Trophoblast cell (in vitro differentiated cells and primary cell): ENCODE results near the gene SMOC2.

ENCODE experiments used
- DNase-seq, 2 donors: peaks; one replicate each; pipeline ENCODE4 v3.0.0-alpha.2; 2016
- H2AFZ ChIP-seq: 2 replicates; pipeline ENCODE4 v1.6.1; 2013; ENCODE audit warnings: low read length, moderate library complexity, mild to moderate bottlenecking; ENCODE audit not compliant: insufficient read depth, poor library complexity
- H2AK5ac ChIP-seq: 2 replicates; pipeline ENCODE4 v1.6.1; 2013; ENCODE audit warnings: mild to moderate bottlenecking, low read length
- H2BK120ac ChIP-seq: 2 replicates; pipeline ENCODE4 v1.6.1; 2013; ENCODE audit warnings: low read length, mild to moderate bottlenecking, moderate library complexity; ENCODE audit not compliant: insufficient read depth, poor library complexity
- H2BK12ac ChIP-seq: 2 replicates; pipeline ENCODE4 v1.6.1; 2013; ENCODE audit warnings: mild to moderate bottlenecking, low read length, moderate library complexity
- H2BK5ac ChIP-seq: 2 replicates; pipeline ENCODE4 v1.6.1; 2013; ENCODE audit warnings: low read length, low read depth, moderate library complexity, mild to moderate bottlenecking; ENCODE audit not compliant: poor library complexity
- H3K14ac ChIP-seq: 2 replicates; pipeline ENCODE4 v1.6.1; 2013; ENCODE audit warnings: mild to moderate bottlenecking, low read length
- H3K18ac ChIP-seq: 2 replicates; pipeline ENCODE4 v1.6.1; 2013; ENCODE audit warnings: mild to moderate bottlenecking, low read length
- H3K23ac ChIP-seq: 2 replicates; pipeline ENCODE4 v1.6.1; 2013; ENCODE audit warnings: low read length
- H3K27ac ChIP-seq: 2 replicates; pipeline ENCODE4 v1.5.1; 2013; ENCODE audit warnings: low read depth, mild to moderate bottlenecking, inconsistent platforms, low read length, moderate library complexity
- H3K27me3 ChIP-seq: 2 replicates; pipeline ENCODE4 v1.6.1; 2013; ENCODE audit warnings: inconsistent platforms, mild to moderate bottlenecking, low read length, moderate library complexity; ENCODE audit not compliant: insufficient read depth
- H3K36me3 ChIP-seq, 2 experiments: 1 replicate in 1 of 2; 2 replicates in 1 of 2; pipeline ENCODE4 v1.6.1; 2013; ENCODE audit warnings: low read length in 2 of 2, mild to moderate bottlenecking in 2 of 2, moderate library complexity in 1 of 2; ENCODE audit not compliant: insufficient read depth in 2 of 2, control insufficient read depth in 1 of 2
- H3K4ac ChIP-seq: 2 replicates; pipeline ENCODE4 v1.6.1; 2013; ENCODE audit warnings: low read depth, mild to moderate bottlenecking, low read length, moderate library complexity
- H3K4me1 ChIP-seq, 2 experiments: 1 replicate in 1 of 2; 2 replicates in 1 of 2; pipeline ENCODE4 v1.6.1; 2013; ENCODE audit warnings: low read length in 2 of 2, mild to moderate bottlenecking in 2 of 2, moderate library complexity in 1 of 2; ENCODE audit not compliant: insufficient read depth in 2 of 2, control insufficient read depth in 1 of 2
- H3K4me2 ChIP-seq: 2 replicates; pipeline ENCODE4 v1.6.1; 2013; ENCODE audit warnings: inconsistent platforms, mild to moderate bottlenecking, low read length, moderate library complexity
- H3K4me3 ChIP-seq: 2 replicates; pipeline ENCODE4 v1.5.1; 2013; ENCODE audit warnings: mild to moderate bottlenecking, low read depth, low read length, inconsistent platforms
- H3K79me1 ChIP-seq: one replicate; pipeline ENCODE4 v1.6.1; 2013; ENCODE audit warnings: low read length
- H3K79me2 ChIP-seq: 2 replicates; pipeline ENCODE4 v1.6.1; 2013; ENCODE audit warnings: low read length, mild to moderate bottlenecking; ENCODE audit not compliant: control insufficient read depth, insufficient read depth, poor library complexity
- H3K9ac ChIP-seq: 2 replicates; pipeline ENCODE4 v1.6.1; 2013; ENCODE audit warnings: mild to moderate bottlenecking, low read length
- H3K9me3 ChIP-seq: 2 replicates; pipeline ENCODE4 v1.6.1; 2013; ENCODE audit warnings: low read depth, mild to moderate bottlenecking, control low read depth, inconsistent platforms, low read length; ENCODE audit not compliant: insufficient read depth
- H4K12ac ChIP-seq: 2 replicates; pipeline ENCODE4 v1.6.1; 2013; ENCODE audit warnings: low read depth, mild to moderate bottlenecking, low read length, moderate library complexity
- H4K8ac ChIP-seq: 2 replicates; pipeline ENCODE4 v1.6.1; 2013; ENCODE audit warnings: low read depth, mild to moderate bottlenecking, low read length, moderate library complexity
- H4K91ac ChIP-seq: one replicate; pipeline ENCODE4 v1.6.1; 2013; ENCODE audit warnings: low read depth, mild to moderate bottlenecking, low read length, moderate library complexity
- WGBS: extraction: QIAGEN DNeasy Blood & Tissue Kit; methylation state at CpG from one replicate; pipeline ENCODE4 v1.1.7; 2013; ENCODE audit warnings: missing lambda C conversion rate; ENCODE audit not compliant: insufficient read length, insufficient coverage; ENCODE audit errors: extremely low coverage; 5-methylcytosine and 5-hydroxymethylcytosine counted together

SMOC2 gene

GRCh38 chr6:168555618-168556273, 114.8 kb downstream of the SMOC2 start:
- Histone ChIP-seq H4K91ac (peak overlapping the region; percentile 21), H3K79me1 (peaks cover 3% of the 10 kb centered on the region), H3K4ac (no peak overlapping the region), H4K12ac (no peak overlapping the region), H3K14ac (peak overlapping the region; percentile 50), H2AFZ (no peak overlapping the region), H3K18ac (peak overlapping the region; percentile 8), H3K4me2 (no peak overlapping the region), H3K4me1 (no peaks in the 10 kb centered on the region), H2BK12ac (peak overlapping the region; percentile 37), H3K79me2 (no peaks in the 10 kb centered on the region), H3K9me3 (peaks cover 3% of the 10 kb centered on the region), H4K8ac (no peak overlapping the region), H2AK5ac (peak overlapping the region; percentile 56), H3K36me3 (peaks cover 0 to 2% of the 10 kb centered on the region in 2 experiments), H3K27ac (no peak overlapping the region), H3K9ac (no peak overlapping the region), H3K4me3 (no peak overlapping the region), H3K23ac (no peak overlapping the region), H2BK120ac (no peak overlapping the region), H3K27me3 (no peaks in the 10 kb centered on the region), H2BK5ac (no peak overlapping the region)
- no peak for DNase-seq
- WGBS = no CpG with 5 or more reads among the region's 41 CpGs

GRCh38 chr6:168557512-168557911, 116.5 kb downstream of the SMOC2 start:
- Histone ChIP-seq H3K9ac (no peak overlapping the region), H2AK5ac (no peak overlapping the region), H3K4me1 (no peaks in the 10 kb centered on the region)

GRCh38 chr6:168558686-168559085, 117.7 kb downstream of the SMOC2 start:
- no CpG with 5 or more reads among the region's 20 CpGs for WGBS
- H3K27ac ChIP-seq = no peak overlapping the region
- no peak overlapping the region for H3K9ac ChIP-seq
- peaks cover 3% of the 10 kb centered on the region for H3K9me3 ChIP-seq
- no peak overlapping the region for H4K12ac ChIP-seq
- H3K4me1 ChIP-seq = no peaks in the 10 kb centered on the region
- H3K79me1 ChIP-seq = peaks cover 3% of the 10 kb centered on the region
- no peak overlapping the region for H3K14ac ChIP-seq
- H3K36me3 ChIP-seq = peaks cover 0 to 2% of the 10 kb centered on the region in 2 experiments
- H2BK120ac ChIP-seq = no peak overlapping the region
- no peak overlapping the region for H2AK5ac ChIP-seq
- H2BK12ac ChIP-seq = no peak overlapping the region
- no peak overlapping the region for H2BK5ac ChIP-seq
- H2AFZ ChIP-seq = no peak overlapping the region
- H3K23ac ChIP-seq = peak overlapping the region; percentile 52
- no peaks in the 10 kb centered on the region for H3K79me2 ChIP-seq
- no peak overlapping the region for H4K8ac ChIP-seq
- no peak overlapping the region for H3K18ac ChIP-seq
- no peaks in the 10 kb centered on the region for H3K27me3 ChIP-seq
- no peak for DNase-seq
- H3K4me3 ChIP-seq = peak overlapping the region; percentile 61
- no peak overlapping the region for H4K91ac ChIP-seq
- H3K4ac ChIP-seq = no peak overlapping the region
- H3K4me2 ChIP-seq = no peak overlapping the region

More at GRCh38 chr6:168557512-168557911, 116.5 kb downstream of the SMOC2 start:
- no peak overlapping the region for H3K27ac ChIP-seq
- H3K4me2 ChIP-seq = no peak overlapping the region
- peaks cover 3% of the 10 kb centered on the region for H3K79me1 ChIP-seq
- peaks cover 0 to 2% of the 10 kb centered on the region in 2 experiments for H3K36me3 ChIP-seq
- DNase-seq = no peak
- H3K4ac ChIP-seq = no peak overlapping the region
- no peak overlapping the region for H3K18ac ChIP-seq
- H2BK5ac ChIP-seq = no peak overlapping the region
- no peaks in the 10 kb centered on the region for H3K79me2 ChIP-seq
- H2AFZ ChIP-seq = no peak overlapping the region
- no peaks in the 10 kb centered on the region for H3K27me3 ChIP-seq
- no peak overlapping the region for H4K12ac ChIP-seq
- no peak overlapping the region for H2BK12ac ChIP-seq
- no peak overlapping the region for H4K91ac ChIP-seq
- peaks cover 3% of the 10 kb centered on the region for H3K9me3 ChIP-seq
- WGBS = no CpG with 5 or more reads among the region's 8 CpGs
- H2BK120ac ChIP-seq = no peak overlapping the region
- H3K23ac ChIP-seq = no peak overlapping the region
- no peak overlapping the region for H4K8ac ChIP-seq
- no peak overlapping the region for H3K14ac ChIP-seq
- no peak overlapping the region for H3K4me3 ChIP-seq

GRCh38 chr6:168559574-168560098, 118.7 kb downstream of the SMOC2 start:
- no CpG with 5 or more reads among the region's 6 CpGs for WGBS
- Histone ChIP-seq H3K79me1 (peaks cover 3% of the 10 kb centered on the region), H4K91ac (no peak overlapping the region), H3K4ac (no peak overlapping the region), H3K9ac (no peak overlapping the region), H3K27me3 (no peaks in the 10 kb centered on the region), H3K23ac (no peak overlapping the region), H3K27ac (no peak overlapping the region), H2BK120ac (no peak overlapping the region), H3K9me3 (peaks cover 3% of the 10 kb centered on the region), H3K4me2 (no peak overlapping the region), H4K8ac (no peak overlapping the region), H2AFZ (no peak overlapping the region), H3K4me3 (no peak overlapping the region), H3K4me1 (no peaks in the 10 kb centered on the region), H3K79me2 (no peaks in the 10 kb centered on the region), H2BK12ac (no peak overlapping the region), H3K14ac (no peak overlapping the region), H2AK5ac (no peak overlapping the region), H2BK5ac (no peak overlapping the region), H4K12ac (no peak overlapping the region), H3K18ac (no peak overlapping the region), H3K36me3 (peaks cover 0 to 2% of the 10 kb centered on the region in 2 experiments)
- DNase-seq = peak; percentile 18 to 82
